ENCODE measurements around the gene ARSK. TPM values are rescaled to one million over a fixed set of nuclear protein-coding genes. Genes with fewer than 3 reads are reported as not detected.

ARSK gene
- polyA plus RNA-seq, 1 donor, result 16.0 TPM

DNA sequence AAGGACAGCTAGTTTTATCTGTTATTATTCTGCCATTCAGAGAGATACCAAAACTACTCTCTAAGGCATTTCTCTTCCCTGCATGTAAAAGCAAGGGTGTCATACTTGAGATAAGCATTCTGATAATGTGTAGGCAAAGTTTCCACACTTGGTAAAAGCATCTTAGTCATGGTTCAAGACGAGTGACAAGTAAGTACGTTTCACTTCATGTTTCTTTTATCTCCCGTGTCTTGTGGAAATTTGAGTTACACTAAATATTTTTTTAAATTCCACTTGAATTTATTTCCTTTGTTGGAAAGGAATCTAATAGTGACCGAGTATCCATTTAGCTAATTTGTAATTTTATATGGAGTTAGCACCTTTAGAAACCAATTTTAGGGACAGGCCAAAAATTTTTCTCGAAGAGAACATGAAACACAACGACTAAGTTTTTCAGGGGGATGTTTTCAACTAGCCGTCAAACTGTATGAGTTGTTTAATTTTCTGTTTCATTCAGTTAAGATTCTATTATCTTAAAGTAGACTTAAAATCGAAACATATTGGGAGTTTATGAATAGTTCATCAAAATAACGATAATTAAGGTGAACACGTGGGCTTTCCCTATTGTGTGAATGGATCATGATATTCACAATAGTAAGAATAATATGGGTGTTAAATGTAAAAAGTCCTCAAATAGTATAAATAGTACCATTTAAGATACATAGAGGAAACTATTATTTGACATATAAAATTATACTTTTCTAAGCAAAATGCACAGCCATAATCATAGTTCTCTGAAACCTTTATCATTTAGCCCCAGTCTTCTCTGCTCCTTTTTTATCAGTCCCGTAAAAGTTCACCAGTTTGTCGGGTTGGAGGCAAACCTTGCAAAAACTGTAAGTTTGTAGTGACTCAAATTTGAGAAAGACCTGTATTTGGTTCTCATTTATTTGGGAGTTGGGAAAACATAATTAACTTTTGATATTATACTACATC is 93.3 kb downstream of the ARSK start:
- no peak for DNase-seq

DNA sequence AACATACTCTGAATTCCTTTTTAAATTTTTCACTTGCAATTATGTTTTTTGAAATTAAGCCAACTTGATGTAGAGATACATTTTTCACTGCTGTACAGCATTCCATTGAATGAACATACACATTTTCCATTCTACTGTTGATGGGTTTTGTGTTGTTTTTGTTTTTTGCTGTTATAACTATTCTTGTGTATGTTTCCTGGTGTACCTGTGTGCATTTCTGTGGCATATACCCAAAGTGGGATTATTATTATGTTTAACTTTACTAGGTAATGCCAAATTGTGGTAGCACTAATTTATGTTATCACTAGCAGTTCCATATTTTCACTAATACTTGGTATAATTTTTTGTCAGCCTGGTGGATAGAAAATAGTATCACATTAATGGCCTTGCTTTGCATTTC is 94.4 kb downstream of the ARSK start:
- DNase-seq, result no peak

DNA sequence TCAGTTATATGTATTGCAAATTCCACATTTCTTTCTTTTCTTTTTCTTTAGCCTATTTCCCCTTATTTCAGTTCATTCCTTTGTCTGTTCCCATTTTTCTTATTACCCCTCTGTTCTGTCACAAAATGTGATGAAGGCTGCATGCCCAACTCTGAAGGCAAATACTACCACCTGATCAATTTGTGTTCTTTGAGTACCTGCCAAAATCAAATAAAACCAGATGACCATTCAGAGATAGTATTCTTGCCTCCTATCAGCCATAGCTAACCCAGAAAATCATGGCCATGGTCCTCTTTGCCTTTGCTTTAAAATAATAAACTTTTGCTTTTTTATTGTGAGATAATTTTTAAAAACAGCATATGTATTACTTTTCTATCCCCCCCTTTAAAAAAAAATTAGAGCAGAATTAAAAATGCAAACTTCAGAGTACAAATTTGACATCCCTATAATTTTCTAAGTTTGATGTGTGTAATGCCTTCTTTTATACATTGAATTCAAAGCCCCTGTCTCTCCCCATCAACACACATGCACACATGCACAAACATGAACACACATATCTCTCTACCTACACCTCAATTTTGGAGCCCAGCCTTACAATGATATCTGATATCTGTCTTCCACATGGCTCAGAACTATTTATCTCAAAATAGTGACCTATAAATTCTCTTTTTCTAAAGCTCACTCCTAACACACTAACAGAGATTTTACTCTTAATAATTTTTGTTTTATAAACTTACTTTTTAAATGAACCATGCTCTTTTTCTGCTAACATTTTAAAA is 95.1 kb downstream of the ARSK start:
- DNase-seq, result no peak

DNA sequence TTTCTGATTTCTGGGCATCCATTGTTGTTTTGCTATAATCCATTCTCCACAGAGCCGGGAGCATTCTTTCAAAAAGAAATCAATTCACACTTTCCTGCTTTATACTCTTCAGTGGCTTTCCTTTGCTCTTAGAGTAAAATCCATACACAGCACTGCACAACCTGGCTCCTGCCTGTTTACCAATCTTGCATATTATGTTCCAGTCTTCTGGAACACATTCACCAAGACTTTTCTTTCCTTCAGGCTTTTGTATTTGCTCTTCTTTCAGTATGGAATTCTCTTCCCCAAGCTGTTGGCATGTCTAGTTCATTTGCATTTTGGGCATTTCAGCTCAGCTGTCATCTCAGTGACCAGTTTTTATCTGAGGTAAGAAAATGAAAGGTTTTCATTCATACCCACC is 97.9 kb downstream of the ARSK start:
- no peak for DNase-seq

DNA sequence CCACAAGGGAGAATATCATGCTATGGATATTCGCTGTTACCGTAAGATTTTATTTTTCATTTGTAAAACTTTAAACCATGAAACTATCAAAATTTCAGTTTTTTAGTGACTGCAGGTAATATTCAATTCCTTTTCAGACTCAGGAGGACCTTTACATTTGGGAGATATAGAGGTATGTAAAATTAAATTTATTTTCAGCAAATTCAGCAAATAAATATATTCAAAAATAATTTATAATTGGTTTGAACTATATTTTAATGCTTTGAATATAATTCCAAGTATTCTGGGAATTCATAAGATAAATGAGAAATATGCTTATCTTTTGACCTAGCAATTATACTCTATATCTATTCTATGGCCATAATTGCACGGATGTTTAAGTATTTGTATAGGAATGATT is 99.3 kb downstream of the ARSK start:
- no peak for DNase-seq

Other genes with a start within 250 kb of the ARSK start
- 3.8 TPM for gene FAM81B, start 163.7 kb upstream of the ARSK start, polyA plus RNA-seq (ENCODE audit: insufficient read length)
- 114 TPM for gene SKIC3, start 124 bp upstream of the ARSK start, polyA plus RNA-seq (ENCODE audit: insufficient read length)
- gene GPR150, start 65.0 kb downstream of the ARSK start, polyA plus RNA-seq (ENCODE audit: insufficient read length), result 0.07 TPM
- 5.0 TPM for gene RFESD, start 91.7 kb downstream of the ARSK start, polyA plus RNA-seq (ENCODE audit: insufficient read length)
- 2.4 TPM for gene SPATA9, start 127.9 kb downstream of the ARSK start, polyA plus RNA-seq (ENCODE audit: insufficient read length)
- 78.0 TPM for gene RHOBTB3, start 176.2 kb downstream of the ARSK start, polyA plus RNA-seq (ENCODE audit: insufficient read length)